GM18508 (cell line): Measurements from ENCODE around the gene GCSH.

ENCODE experiments used
- ATAC-seq: cut with Tn5 transposase; IDR thresholded peaks from one replicate; pipeline ENCODE4 v1.9.1; 2021; ENCODE audit warnings: moderate number of reproducible peaks; ENCODE audit not compliant: insufficient read depth, unreplicated experiment

The GCSH gene

GRCh38 chr16:81061307-81061640 is 34.9 kb downstream of the GCSH start:
- ATAC-seq = no peak

GRCh38 chr16:81060576-81061306 is 35.5 kb downstream of the GCSH start:
- no peak for ATAC-seq

GRCh38 chr16:81053761-81054160 is 42.4 kb downstream of the GCSH start:
- no peak for ATAC-seq

- no peak for ATAC-seq
Measured at GRCh38 chr16:81042821-81043220, 53.4 kb downstream of the GCSH start.

- ATAC-seq = no peak
Measured at GRCh38 chr16:81041696-81042095, 54.5 kb downstream of the GCSH start.

GRCh38 chr16:81040842-81041241 is 55.4 kb downstream of the GCSH start:
- no peak for ATAC-seq

GRCh38 chr16:81040131-81040530 is 56.1 kb downstream of the GCSH start:
- ATAC-seq = no peak

- no peak for ATAC-seq
Measured at GRCh38 chr16:81036751-81037350, 59.3 kb downstream of the GCSH start.

- ATAC-seq = no peak
Measured at GRCh38 chr16:81035975-81036750, 60.0 kb downstream of the GCSH start.

GRCh38 chr16:81035398-81035974 is 60.7 kb downstream of the GCSH start, which contains the start of gene ATMIN:
TSS of gene ATMIN (plus strand) at chr16:81035842. CDS start at chr16:81035871, 29 bp downstream.
- no peak for ATAC-seq
